NOMO-1 (cell line): Measurements from ENCODE around the gene CLEC2L.

Source experiments
- DNase-seq, 2 experiments: peaks; one replicate each; lab custom pipeline; 2025; ENCODE audit not compliant: unreplicated experiment in 2 of 2; lab: John Stamatoyannopoulos, UW

CLEC2L gene

DNA sequence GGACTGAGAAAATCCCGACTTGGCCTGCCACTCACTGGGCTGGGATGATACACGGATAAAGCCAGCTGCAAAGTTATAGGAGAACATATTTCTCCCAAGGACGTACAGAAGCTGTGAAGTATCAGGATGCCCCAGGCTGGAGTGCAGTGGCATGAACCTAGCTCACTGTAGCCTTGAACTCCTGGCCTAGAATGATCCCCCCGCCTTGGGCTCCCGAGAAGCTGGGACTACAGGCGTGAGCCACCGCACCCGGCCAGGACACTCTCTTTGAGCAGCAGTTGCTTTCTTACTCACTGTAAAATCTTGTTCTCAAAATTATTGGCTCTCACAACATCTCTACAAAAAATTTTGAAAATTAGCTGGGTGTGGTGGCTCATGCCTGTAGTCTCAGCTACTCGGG lies 50.4 kb downstream of the CLEC2L start:
- DNase-seq, result no peak

- DNase-seq, result no peak
Measured at GRCh38 chr7:139574618-139575337, 51.3 kb downstream of the CLEC2L start.

DNA sequence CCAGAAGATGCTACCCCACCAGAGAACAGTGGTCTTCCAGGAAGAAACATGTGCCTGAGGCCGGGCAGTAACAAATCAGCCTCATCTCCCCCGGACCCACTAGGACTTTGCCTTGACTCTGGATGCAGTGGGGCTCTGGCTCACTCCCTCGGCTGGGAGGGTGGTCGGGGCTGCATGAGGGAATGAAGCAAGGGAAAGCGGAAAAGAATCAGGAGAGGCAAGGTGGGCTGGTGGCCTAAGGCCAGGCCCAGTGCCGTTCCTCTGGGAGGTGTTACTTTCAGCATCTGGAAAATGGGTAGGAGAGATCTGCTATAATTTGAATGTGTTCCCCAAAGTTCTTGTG lies 51.8 kb downstream of the CLEC2L start:
- DNase-seq, result no peak

- no peak for DNase-seq
Measured at GRCh38 chr7:139576179-139576973, 52.9 kb downstream of the CLEC2L start.

GRCh38 chr7:139580435-139580834 lies 57.0 kb downstream of the CLEC2L start:
- DNase-seq, result no peak

- no peak for DNase-seq
Measured at GRCh38 chr7:139582130-139582650, 58.7 kb downstream of the CLEC2L start.

DNA sequence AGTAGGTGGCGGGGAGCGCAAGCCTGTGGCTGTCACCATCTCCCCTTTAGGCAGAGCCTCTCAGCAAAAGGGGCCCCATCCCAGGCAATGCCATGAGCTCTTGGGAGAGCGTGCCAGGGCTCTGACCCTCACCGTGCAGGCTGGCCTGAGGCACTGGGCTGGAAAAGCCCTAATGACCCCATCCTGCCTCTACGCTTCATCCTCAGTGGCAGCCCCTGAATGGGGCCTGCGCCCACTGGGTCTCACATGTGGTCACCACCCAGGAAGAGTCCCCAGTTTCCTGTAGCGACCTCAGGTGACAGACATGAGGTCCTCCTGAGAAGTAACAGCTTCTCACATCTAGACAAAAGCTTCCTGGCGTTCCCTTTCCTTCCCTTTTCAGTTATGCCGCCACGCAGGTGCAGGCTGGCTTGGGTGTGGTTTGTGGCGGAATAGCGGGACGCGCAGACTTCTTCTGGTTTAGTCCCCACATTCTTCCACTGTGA lies 59.2 kb downstream of the CLEC2L start:
- no peak for DNase-seq

DNA sequence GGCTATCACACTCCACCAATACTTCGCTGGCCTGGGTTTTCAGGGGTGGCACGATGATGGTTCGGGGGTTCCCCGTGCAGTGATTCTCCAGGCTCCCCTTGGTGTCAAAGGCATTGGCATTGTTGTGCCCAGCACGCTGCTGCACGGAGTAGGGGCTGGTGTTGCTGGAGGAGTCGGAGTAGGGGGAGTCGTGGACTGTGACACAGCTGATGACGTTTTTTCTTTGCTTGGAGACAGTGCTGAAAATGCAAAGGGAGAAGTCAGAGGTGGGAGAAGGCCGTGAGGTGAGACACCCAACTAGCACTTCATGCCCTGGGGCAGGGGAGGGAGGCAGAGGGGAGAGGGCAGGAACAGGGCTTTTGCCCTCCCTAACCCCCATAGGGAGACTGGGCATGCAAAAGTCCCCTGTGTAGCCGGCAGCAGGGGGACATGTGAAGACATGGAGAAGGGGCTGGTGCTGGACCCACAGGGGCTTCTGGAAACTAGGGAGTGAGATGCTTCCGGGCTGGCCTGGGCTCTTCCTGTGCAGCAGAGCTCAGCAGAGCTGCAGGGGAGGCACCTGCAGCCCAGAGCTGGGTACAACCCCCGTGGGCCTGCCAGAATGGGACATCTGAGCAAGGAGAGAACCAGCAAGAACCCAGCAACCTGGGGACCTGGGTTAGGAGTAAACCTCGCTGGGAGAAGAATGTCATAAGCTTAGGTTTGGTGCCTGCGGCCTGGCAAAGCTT lies 60.5 kb downstream of the CLEC2L start:
- DNase-seq, result no peak

- no peak for DNase-seq
Measured at GRCh38 chr7:139585042-139585441, 61.6 kb downstream of the CLEC2L start.

DNA sequence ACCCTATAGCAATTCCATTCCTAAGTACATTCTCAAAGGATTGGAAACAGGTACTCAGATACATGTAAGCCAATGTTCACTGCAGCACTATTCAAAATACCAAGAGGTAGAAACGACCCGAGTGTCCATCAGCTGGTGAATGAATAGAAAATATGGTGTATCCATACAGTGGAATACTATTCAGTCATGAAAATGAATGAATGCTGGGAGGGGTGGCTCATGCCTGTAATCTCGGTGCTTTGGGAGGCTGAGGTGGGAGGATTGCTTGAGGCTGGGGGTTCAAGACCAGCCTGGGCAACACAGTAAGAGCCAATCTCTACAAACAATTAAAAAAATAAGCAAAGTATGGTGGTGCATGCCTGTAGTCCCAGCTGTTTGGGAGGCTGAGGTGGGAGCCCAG lies 62.8 kb downstream of the CLEC2L start:
- no peak for DNase-seq

DNA sequence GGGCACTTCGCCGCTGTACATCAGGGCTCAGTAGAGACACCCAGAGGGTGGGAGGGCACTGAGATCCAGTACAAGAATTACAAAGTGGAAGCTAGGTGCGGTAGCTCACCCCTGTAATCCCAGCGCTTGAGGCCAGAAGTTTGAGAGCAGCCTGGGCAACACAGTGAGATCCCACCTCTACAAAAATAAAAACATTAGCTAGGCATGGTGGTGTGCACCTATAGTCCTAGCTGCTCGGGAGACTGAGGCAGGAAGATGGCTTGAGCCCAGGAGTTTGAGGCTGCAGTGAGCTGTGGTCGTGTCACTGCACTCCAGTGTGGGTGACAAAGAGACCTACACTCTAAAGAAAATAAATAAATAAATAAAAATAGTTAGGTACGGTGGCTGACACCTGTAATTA lies 64.0 kb downstream of the CLEC2L start:
- DNase-seq, result no peak

- peak in 1 of 2 experiments; percentile 1 for DNase-seq
Measured at GRCh38 chr7:139588632-139589031, 65.1 kb downstream of the CLEC2L start.

- DNase-seq, result no peak
Measured at GRCh38 chr7:139589474-139589873, 66.0 kb downstream of the CLEC2L start.

DNA sequence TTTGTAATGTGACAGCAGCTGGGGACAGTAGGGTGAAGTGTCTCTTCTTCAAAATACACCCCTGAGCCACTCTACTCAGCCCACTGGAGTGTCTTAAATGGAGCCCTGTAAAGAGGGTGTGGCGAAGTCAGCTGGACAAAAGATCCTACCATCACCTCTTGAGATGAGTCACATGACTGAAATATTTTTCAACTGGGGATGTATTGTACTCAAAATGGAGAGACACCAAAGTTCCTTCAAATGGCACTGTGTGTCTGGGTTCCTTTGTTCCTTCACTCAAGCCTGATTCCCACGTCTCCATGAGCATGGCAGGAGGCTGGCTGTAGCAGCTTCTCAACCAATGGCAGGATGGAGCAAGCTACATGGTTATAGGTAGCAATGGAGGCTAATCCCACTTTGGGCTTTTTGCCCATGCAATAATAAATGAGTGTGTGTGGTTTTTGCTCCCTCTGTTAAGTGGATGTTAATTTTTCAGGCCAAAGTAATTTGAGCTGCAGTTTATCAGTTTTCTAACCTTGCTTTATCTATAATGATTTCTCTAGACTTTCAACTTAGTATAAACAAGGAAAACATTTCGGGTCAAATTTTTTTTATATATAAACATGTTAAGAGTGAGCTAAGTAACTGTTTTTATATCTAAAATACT lies 68.2 kb downstream of the CLEC2L start:
- DNase-seq, result no peak

DNA sequence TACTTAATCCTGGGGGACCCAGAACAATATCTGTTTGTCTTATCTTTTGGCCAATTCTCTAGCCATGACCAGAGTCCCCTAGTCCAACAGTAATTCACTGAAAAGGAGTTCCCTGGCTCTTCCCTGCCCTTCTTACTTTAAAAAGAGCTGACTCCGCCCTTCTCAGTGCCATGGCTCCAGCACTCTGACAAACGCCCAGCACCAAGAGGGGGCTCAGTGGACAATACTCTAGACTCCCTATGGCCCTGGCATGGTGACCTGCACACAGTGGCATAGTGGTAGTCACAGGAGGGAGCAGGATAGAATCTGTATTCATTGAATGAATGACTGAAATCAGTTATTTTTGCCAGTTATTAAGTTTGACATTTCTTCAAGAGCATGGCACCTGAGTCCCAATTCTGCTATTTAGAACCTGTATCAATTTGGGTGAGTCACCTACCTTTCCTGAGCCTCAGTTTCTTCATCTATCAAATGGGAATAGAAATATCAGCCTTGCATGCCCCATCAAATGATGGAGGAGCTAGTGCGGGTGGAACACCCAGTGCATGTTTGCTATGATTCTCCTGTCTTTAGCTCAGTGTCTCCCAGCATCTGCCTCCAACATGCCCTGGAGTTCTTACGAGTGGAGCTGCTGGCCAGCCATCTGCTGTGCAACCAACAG lies 69.4 kb downstream of the CLEC2L start:
- no peak for DNase-seq

DNA sequence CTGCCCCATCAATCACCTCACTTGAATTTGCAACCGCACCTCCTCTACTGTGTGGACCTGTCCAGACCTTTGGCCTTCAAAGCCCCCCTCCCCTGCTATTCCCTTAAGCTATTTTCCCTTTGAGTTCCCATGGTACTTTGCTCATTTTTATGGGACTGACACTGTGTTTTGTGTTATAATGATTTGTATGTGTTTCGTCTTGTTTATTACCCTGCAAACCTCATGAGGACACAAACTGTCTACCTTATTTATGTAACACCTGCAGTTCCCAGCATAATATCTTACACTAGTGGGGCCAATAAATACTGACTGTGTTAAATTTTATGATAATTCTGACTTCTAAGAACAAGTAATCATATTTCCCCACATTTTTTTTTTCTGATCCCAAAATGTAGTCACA lies 70.6 kb downstream of the CLEC2L start:
- no peak for DNase-seq
